Measurements from ENCODE around the gene PRSS36.
A peak's percentile ranks its signal among the peaks of the same experiment; 100 is the strongest.

PRSS36 gene

GRCh38 chr16:31128711-31129567 is 20.9 kb downstream of the PRSS36 start:
- no peak for DNase-seq (ENCODE audit: low spot score)

GRCh38 chr16:31127182-31127581 is 22.7 kb downstream of the PRSS36 start:
- DNase-seq (ENCODE audit: low spot score) = no peak

DNA sequence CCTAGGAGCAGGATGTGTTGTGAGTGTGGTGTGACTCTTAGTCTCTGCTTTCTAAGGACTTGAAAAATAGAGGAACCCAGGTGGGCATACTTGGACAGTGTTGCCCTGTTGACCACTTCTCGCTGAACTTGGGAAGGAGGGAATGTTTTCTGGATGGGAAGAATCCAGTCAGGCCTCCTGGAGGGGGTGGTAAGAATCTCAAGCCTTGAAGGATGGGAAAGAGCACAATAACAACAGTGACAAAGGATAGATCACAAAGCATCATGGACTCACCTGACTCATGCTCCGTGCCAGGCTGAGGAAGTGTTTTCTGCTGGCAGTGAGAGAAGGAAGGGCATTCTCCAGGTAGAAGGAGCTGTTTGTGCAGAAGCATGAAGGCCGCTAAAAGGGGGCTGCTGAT is 24.0 kb downstream of the PRSS36 start:
- no peak for DNase-seq (ENCODE audit: low spot score)

DNA sequence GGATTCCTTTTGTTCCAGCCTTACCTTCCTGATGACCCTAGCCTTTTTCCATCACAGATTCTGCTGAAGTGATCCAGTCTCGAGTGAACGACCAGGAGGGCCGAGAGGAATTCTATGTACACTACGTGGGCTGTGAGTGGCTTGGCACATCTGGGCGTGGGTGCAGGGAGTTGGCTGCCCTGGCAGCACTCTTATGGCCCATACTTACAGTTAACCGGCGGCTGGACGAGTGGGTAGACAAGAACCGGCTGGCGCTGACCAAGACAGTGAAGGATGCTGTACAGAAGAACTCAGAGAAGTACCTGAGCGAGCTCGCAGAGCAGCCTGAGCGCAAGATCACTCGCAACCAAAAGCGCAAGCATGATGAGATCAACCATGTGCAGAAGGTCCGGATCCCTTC is 29.7 kb downstream of the PRSS36 start:
- no peak for DNase-seq (ENCODE audit: low spot score)

DNA sequence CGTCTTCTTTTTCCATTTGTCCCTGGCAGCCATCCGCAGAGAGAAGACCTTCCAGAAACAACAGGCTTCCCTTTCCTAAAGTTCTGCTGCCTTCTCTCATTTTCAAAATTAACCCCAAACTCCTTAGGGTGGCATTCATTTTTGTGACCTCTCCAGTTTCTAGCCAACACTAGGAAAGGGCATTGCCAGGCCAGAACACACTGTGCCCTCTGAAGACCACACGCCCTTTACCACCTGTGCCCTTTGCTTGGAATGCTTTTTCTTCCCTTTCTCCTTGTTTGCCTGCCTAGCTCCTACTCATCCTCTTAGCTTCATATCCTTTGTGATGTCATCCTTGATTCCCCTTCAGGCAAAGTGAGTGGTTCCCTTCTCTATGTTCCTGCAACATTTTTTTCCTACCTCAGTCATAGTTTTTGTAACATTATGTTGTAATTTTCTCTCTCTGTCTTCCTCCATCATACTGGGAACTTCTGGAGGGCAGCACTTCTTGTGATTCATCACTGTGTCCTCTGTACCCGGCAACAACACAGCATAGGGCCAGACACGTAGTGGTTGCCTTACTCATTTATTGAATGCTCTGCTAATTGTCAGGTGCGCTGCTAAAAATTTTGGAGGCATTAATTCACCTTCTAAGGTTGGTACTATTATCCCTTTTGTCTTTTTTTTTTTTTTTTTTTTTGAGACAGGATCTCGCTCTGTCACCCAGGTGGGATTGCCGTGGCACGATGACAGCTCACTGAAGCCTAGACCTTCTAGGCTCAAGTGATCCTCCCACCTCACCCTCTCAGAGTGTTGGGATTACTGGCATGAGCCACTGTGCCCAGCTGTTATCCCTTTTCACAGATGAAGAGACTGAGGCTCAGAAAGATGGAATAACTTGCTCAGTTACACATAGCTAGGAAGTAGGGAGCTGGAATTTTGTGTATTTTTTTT is 31.4 kb downstream of the PRSS36 start:
- no peak for DNase-seq (ENCODE audit: low spot score)

- DNase-seq (ENCODE audit: low spot score) = peak; percentile 98
Observed at GRCh38 chr16:31117384-31118222, 32.3 kb downstream of the PRSS36 start, which contains the start of gene KAT8. TSS of gene KAT8 (plus strand) at chr16:31117664. CDS start at chr16:31117682, 18 bp downstream.

DNA sequence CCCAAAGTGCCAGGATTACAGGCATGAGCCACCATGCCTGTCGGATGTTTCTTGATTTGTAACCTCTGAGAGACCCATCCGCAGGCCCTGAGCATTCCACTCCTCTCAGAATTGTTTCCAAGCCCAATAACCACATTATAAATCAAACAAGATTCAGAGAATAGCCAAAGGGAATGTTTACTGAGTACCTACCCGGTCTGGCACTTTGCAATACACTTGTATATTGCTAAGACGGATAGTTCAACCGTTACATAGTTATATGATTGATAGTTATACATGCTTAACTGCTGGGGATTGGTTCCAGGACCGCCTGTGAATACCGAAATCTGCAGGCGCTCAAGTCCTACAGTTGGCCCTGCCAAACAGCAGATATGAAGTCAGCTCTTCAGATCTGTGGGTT is 35.4 kb downstream of the PRSS36 start:
- DNase-seq (ENCODE audit: low spot score) = no peak

GRCh38 chr16:31113121-31114120 is 36.4 kb downstream of the PRSS36 start:
- DNase-seq (ENCODE audit: low spot score) = no peak

DNA sequence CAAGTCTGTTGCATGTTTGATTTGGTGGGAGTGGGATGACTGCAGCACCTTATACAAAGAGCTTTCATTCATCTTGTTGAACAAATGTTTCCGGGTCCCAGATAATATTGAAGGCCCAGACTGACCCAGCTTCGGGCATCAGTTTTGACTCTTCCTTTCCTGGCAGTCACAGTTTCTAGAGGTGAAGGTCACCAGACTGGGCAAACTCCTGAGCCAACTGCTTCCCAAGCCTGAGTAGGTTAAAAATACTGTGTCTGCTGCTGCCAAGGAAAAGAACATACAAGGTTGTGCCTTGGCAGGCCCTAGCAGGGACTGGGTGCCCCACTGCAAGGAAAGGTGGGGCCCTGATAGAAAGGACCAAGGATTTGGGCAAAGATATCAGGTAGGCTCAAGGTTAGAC is 37.2 kb downstream of the PRSS36 start:
- DNase-seq (ENCODE audit: low spot score) = no peak

- DNase-seq (ENCODE audit: low spot score) = no peak
Observed at GRCh38 chr16:31111881-31112466, 37.9 kb downstream of the PRSS36 start.

DNA sequence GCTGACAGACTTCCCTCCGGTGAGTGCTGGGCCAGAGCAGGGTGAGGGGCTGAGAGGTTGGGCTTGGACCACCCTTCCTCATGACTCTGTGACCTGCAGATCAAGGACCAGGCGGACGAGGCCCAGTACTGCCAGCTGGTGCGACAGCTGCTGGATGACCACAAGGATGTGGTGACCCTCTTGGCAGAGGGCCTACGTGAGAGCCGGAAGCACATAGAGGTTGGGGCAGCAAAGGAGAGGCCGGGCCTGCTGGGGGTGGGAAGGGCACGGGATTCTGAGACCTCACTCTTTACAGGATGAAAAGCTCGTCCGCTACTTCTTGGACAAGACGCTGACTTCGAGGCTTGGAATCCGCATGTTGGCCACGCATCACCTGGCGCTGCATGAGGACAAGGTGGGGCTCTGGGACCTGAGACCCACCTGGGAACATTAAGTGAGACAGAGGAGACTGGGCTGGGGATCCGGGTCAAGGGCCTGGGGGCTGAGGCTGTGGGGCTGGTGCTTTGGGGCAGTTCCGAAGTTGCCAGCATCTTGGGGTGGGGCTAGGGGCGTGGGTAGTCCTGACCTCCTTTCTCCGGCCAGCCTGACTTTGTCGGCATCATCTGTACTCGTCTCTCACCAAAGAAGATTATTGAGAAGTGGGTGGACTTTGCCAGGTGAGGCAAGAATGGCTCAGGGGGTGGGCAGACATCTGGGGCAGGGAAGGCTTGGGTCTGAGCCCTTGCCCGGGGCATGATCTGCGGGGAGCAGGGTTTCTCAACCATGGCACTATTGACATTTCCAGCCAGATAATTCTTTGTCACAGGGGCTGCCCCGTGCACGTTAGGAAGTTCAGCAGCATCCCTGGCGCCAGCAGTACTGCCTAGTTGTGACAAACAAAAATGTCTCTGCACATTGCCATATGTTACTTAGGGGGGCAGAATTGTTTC is 39.5 kb downstream of the PRSS36 start:
- DNase-seq (ENCODE audit: low spot score) = no peak

DNA sequence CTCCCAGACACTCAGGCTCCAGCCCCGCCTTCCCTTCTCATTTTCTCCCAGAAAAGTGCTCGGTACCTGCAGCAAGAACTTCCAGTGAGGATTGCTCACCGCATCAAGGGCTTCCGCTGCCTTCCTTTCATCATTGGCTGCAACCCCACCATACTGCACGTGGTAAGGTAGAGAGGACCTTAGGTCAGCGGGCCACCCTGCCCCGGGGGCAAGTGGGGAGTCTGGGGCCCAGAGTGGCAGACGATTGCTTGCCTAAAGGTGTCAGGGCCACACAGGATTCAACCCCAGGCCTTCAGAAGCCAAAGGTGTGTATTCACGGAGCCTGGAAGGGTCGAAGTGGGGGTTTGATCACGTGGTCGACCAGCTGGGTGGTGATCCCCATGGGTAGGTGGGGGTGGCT is 40.2 kb downstream of the PRSS36 start:
- no peak for DNase-seq (ENCODE audit: low spot score)

DNA sequence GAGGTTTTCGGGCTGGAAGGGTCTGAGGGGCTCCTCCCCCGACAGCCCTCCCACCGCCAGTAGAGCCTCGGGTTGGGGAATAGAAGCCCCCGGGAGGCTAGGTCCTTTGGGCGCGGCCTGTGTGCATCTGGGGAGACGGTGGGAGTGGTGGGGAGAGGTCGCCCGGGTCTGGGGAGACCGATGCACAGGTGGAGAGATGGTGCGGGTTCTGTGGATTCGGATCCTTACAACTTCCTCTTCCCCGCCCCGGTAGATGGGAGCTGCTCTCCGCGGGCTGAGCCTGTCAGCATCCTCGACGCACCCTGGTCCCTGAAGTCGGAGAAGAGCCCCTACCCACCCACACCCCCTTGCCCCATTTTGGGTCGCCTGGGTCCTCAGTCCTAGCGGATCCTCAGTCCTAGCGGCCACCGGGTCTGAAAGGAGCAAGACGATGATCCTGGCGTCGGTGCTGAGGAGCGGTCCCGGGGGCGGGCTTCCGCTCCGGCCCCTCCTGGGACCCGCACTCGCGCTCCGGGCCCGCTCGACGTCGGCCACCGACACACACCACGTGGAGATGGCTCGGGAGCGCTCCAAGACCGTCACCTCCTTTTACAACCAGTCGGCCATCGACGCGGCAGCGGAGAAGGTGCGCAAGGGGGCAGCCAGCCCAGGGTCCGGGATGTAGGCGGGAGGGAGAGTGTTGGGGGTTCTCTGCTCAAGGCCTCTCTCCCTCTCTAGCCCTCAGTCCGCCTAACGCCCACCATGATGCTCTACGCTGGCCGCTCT is 40.9 kb downstream of the PRSS36 start:
- DNase-seq (ENCODE audit: low spot score) = no peak

- DNase-seq (ENCODE audit: low spot score) = peak; percentile 81
Observed at GRCh38 chr16:31108035-31108793, 41.7 kb downstream of the PRSS36 start, which contains the start of gene BCKDK. TSS of gene BCKDK (plus strand) at chr16:31108386. CDS start at chr16:31109224, 838 bp downstream.

- DNase-seq (ENCODE audit: low spot score) = no peak
Observed at GRCh38 chr16:31107465-31107867, 42.4 kb downstream of the PRSS36 start.

GRCh38 chr16:31106509-31107464 is 43.1 kb downstream of the PRSS36 start:
- DNase-seq (ENCODE audit: low spot score) = no peak

Measured in SK-N-DZ (cell line).